ENCODE results near the gene RPTOR.

RPTOR gene

GRCh38 chr17:80719449-80719848 is 174.8 kb downstream of the RPTOR start:
- TF ChIP-seq POLR2A (IDR thresholded peaks at IDR 0.05; ENCODE audit: low read depth, low read length): no peak
- FAIRE-seq: no peak
- no peak for DNase-seq (ENCODE audit: insufficient read length, low spot score)

GRCh38 chr17:80720610-80721577 is 176.3 kb downstream of the RPTOR start:
- no peak for TF ChIP-seq POLR2A (IDR thresholded peaks at IDR 0.05; ENCODE audit: low read depth, low read length)
- DNase-seq (ENCODE audit: insufficient read length, low spot score) (peak; percentile 61), FAIRE-seq (no peak)

- TF ChIP-seq POLR2A (IDR thresholded peaks at IDR 0.05; ENCODE audit: low read depth, low read length): no peak
- DNase-seq (ENCODE audit: insufficient read length, low spot score): no peak
- FAIRE-seq: no peak
Measured at GRCh38 chr17:80722661-80723060, 178.0 kb downstream of the RPTOR start.

- no peak for FAIRE-seq
- no peak for TF ChIP-seq POLR2A (IDR thresholded peaks at IDR 0.05; ENCODE audit: low read depth, low read length)
- DNase-seq (ENCODE audit: insufficient read length, low spot score): peak; percentile 78
Measured at GRCh38 chr17:80724775-80725266, 180.2 kb downstream of the RPTOR start.

- TF ChIP-seq POLR2A (IDR thresholded peaks at IDR 0.05; ENCODE audit: low read depth, low read length): no peak
- DNase-seq (ENCODE audit: insufficient read length, low spot score): no peak
- FAIRE-seq: no peak
Measured at GRCh38 chr17:80725517-80725916, 180.9 kb downstream of the RPTOR start.

GRCh38 chr17:80726558-80727408 is 182.1 kb downstream of the RPTOR start:
- FAIRE-seq: no peak
- TF ChIP-seq POLR2A (IDR thresholded peaks at IDR 0.05; ENCODE audit: low read depth, low read length): no peak
- DNase-seq (ENCODE audit: insufficient read length, low spot score): no peak

GRCh38 chr17:80727409-80727755 is 182.7 kb downstream of the RPTOR start:
- DNase-seq (ENCODE audit: insufficient read length, low spot score) (no peak), FAIRE-seq (no peak)
- no peak for TF ChIP-seq POLR2A (IDR thresholded peaks at IDR 0.05; ENCODE audit: low read depth, low read length)

GRCh38 chr17:80729016-80729415 is 184.4 kb downstream of the RPTOR start:
- FAIRE-seq (no peak), DNase-seq (ENCODE audit: insufficient read length, low spot score) (no peak)
- TF ChIP-seq POLR2A (IDR thresholded peaks at IDR 0.05; ENCODE audit: low read depth, low read length): no peak

- TF ChIP-seq POLR2A (IDR thresholded peaks at IDR 0.05; ENCODE audit: low read depth, low read length): no peak
- DNase-seq (ENCODE audit: insufficient read length, low spot score) (no peak), FAIRE-seq (no peak)
Measured at GRCh38 chr17:80729761-80730160, 185.1 kb downstream of the RPTOR start.

- TF ChIP-seq POLR2A (IDR thresholded peaks at IDR 0.05; ENCODE audit: low read depth, low read length): no peak
- DNase-seq (ENCODE audit: insufficient read length, low spot score) (no peak), FAIRE-seq (no peak)
Measured at GRCh38 chr17:80730739-80731138, 186.1 kb downstream of the RPTOR start.

GRCh38 chr17:80731323-80731722 is 186.7 kb downstream of the RPTOR start:
- DNase-seq (ENCODE audit: insufficient read length, low spot score) (no peak), FAIRE-seq (no peak)
- TF ChIP-seq POLR2A (IDR thresholded peaks at IDR 0.05; ENCODE audit: low read depth, low read length): no peak

- DNase-seq (ENCODE audit: insufficient read length, low spot score) (no peak), FAIRE-seq (no peak)
- no peak for TF ChIP-seq POLR2A (IDR thresholded peaks at IDR 0.05; ENCODE audit: low read depth, low read length)
Measured at GRCh38 chr17:80732268-80732667, 187.6 kb downstream of the RPTOR start.

- no peak for TF ChIP-seq POLR2A (IDR thresholded peaks at IDR 0.05; ENCODE audit: low read depth, low read length)
- FAIRE-seq (no peak), DNase-seq (ENCODE audit: insufficient read length, low spot score) (no peak)
Measured at GRCh38 chr17:80737106-80738019, 192.7 kb downstream of the RPTOR start.
